ENCODE measurements around the gene MYCL. TPM values are rescaled to one million over a fixed set of nuclear protein-coding genes. Genes with fewer than 3 reads are reported as not detected.

The MYCL gene
- total RNA-seq, 4 donors from 2014 or later, result 15.4 to 27.6 (median 24.8) TPM

GRCh38 chr1:39900662-39901463 is 854 bp downstream of the MYCL start:
- Histone ChIP-seq H3K4me1 (peaks cover 25 to 70% (median 26%) of the 10 kb centered on the region in 3 donors), H3K4me3 (peak overlapping the region; percentile 58 to 83 (median 74)), H3K27ac (peak overlapping the region; percentile 57 to 92 (median 85)), H3K9me3 (no peaks in the 10 kb centered on the region), H3K36me3 (peaks cover 0 to 19% (median 0%) of the 10 kb centered on the region in 3 donors), H3K27me3 (peaks cover 0 to 75% (median 0%) of the 10 kb centered on the region in 4 donors)
- WGBS, 2 donors, result 20 to 35% methylated on average over 2 of the region's 64 CpGs
- intact Hi-C loops (cut with DNase I), result no loop called here
- DNase-seq, result no peak
- TF ChIP-seq CTCF (IDR thresholded peaks at IDR 0.05) (no peak), POLR2A (IDR thresholded peaks at IDR 0.05) (no peak)

DNA sequence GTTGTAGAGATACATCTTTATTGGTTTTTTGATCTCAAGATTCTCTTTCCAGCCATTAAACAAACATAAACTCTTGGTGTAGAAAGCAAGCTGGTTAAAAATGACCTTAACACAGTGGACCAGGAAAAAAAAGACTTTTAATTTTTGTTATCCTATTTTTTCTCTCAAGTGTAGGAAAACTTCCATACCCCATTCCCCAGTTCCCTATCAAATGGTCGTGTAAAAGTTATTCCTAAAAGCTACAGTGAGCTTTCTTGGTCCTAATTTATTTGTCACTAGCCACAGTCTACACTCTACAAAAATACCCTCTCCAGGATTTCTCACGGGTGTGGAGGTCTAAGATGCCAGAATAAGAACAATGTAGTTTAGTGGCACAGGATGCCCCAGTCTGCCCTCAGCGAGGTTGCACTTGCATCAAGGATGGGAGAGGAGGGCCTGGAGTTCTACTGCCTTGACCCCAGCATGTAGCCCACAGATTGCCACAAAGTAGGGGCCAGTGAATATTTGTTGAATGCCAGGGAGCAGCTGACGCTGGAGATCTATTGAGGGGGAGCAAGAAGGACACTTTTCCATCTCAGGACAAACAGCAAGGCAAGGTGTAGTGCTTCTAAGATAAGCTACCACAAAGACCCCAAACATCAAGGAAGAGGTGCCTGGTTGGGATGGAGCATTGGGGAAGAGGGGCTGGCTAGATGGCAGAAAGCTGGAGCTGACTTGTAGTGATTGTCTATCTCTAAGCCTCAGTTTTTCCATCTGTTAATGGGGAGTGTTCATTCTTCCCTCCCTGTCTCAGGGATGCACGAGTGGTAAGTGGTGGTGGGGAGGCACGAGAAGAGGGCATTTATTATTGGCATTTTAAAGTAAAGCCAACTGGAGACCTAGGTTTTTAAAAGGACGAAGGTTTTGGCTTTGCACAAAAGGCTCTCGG is 1.8 kb downstream of the MYCL start:
- no peak for DNase-seq
- intact Hi-C loops (cut with DNase I), result loop anchor here (10.0 kb wide), 1 partner anchor 55 kb away; no protein-coding TSS in a partner anchor
- TF ChIP-seq CTCF (IDR thresholded peaks at IDR 0.05) (no peak), POLR2A (IDR thresholded peaks at IDR 0.05) (no peak)
- peak overlapping the region in 2 of 4 donors; percentile 86 to 92 for H3K27ac ChIP-seq
- H3K9me3 ChIP-seq, result no peaks in the 10 kb centered on the region
- H3K36me3 ChIP-seq, result peaks cover 0 to 19% (median 0%) of the 10 kb centered on the region in 3 donors
- H3K27me3 ChIP-seq, result peaks cover 0 to 71% (median 0%) of the 10 kb centered on the region in 4 donors
- H3K4me3 ChIP-seq, result peak overlapping the region; percentile 58 to 83 (median 74)
- 65 to 74% methylated on average over 8 of the region's 8 CpGs for WGBS, 2 donors
- H3K4me1 ChIP-seq, result peaks cover 30 to 80% (median 36%) of the 10 kb centered on the region in 3 donors

DNA sequence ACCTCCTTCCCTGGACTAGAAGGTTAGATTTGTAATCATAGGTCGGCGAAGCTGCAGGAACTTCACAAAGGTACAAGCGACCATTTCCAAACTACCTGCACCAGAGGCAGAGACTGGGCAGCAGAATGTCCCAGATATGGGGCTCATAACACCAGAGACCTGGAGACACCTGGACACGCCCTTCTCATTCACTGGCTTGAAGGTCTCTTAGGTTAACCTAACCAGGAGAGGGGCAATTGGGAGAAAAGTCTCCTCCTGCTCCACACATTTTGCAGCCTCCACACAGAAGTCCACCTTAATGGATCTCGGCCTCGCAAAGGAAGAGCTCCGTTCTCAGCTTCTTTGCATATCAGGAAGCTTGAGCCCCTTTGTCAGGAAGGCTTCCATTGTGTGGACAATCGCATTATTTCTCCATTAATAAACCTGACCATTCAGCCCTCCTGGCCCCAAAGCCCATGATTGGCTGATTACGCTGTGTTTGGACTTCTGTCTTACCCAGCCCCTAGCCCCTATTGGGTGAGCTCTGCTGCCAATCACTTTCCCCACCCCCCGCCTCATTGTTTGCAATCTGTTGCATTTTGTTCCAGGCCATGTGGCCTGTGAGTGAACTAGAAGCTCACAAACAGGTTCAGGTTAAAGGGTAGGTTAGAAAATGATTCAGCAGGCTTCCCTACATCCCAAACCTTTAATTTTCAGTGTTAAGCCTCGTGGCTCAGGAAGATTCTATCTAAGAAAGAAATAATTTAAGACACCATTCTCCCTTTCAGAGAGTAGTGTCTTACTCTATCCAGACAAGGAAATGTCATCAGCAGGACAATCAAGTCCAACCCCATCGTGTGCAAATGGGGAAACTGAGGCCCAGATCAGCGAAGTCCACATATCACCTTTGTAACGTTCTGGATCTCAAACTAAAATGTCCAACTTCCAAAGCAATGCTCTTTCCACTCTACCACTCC is 2.8 kb downstream of the MYCL start:
- Histone ChIP-seq H3K9me3 (no peaks in the 10 kb centered on the region), H3K4me1 (peaks cover 36 to 89% (median 39%) of the 10 kb centered on the region in 3 donors), H3K27me3 (peaks cover 0 to 70% (median 0%) of the 10 kb centered on the region in 4 donors), H3K36me3 (peaks cover 0 to 19% (median 0%) of the 10 kb centered on the region in 3 donors), H3K27ac (peak overlapping the region in 2 of 4 donors; percentile 9 to 86), H3K4me3 (peak overlapping the region in 1 of 4 donors; percentile 83)
- WGBS, 2 donors, result 62 to 65% methylated on average over 11 to 12 of the region's 14 CpGs
- no peak for TF ChIP-seq POLR2A (IDR thresholded peaks at IDR 0.05)
- no peak for TF ChIP-seq CTCF (IDR thresholded peaks at IDR 0.05)
- no peak for DNase-seq
- intact Hi-C loops (cut with DNase I), result loop anchor here (10.0 kb wide), 1 partner anchor 54 kb away; no protein-coding TSS in a partner anchor

- WGBS, 2 donors, result 39 to 58% methylated on average over 3 of the region's 3 CpGs
- DNase-seq, result no peak
- no peaks in the 10 kb centered on the region for H3K9me3 ChIP-seq
- H3K4me1 ChIP-seq, result peaks cover 39 to 96% (median 43%) of the 10 kb centered on the region in 3 donors
- peaks cover 0 to 63% (median 0%) of the 10 kb centered on the region in 4 donors for H3K27me3 ChIP-seq
- H3K27ac ChIP-seq, result peak overlapping the region in 1 of 4 donors; percentile 43
- H3K4me3 ChIP-seq, result no peak overlapping the region
- H3K36me3 ChIP-seq, result peaks cover 0 to 19% (median 0%) of the 10 kb centered on the region in 3 donors
- TF ChIP-seq POLR2A (IDR thresholded peaks at IDR 0.05), result no peak
- TF ChIP-seq CTCF (IDR thresholded peaks at IDR 0.05), result no peak
- intact Hi-C loops (cut with DNase I), result loop anchor here (10.0 kb wide), 1 partner anchor 53 kb away; no protein-coding TSS in a partner anchor
These were observed 3.5 kb downstream of the MYCL start for GRCh38 chr1:39898191-39898590.
